Measurements from ENCODE around the gene INHBB.
"Not testable (repeated sequence)": the region's sequence is repeated elsewhere in the genome, so short reads cannot be mapped to it uniquely, and the experiment has no call there.

Gene INHBB

GRCh38 chr2:120315367-120316033, 30.4 kb upstream of the INHBB start:
- Histone ChIP-seq H3K9me3 (no peaks in the 10 kb centered on the region), H3K9ac (no peak overlapping the region), H3K36me3 (no peaks in the 10 kb centered on the region), H3K4me3 (no peak overlapping the region), H4K20me1 (no peaks in the 10 kb centered on the region), H3K27me3 (peaks cover 6% of the 10 kb centered on the region; the same call in 1 of the 2 replicates), H3K27ac (no peak overlapping the region), H3K4me1 (peaks cover 39% of the 10 kb centered on the region), H3K4me2 (peak overlapping the region; percentile 69; the same call in 1 of the 2 replicates)
- no peak for TF ChIP-seq Cebpa-rat (IDR thresholded peaks at IDR 0.05)

- Histone ChIP-seq H3K9me3 (no peaks in the 10 kb centered on the region), H3K27me3 (peaks cover 6% of the 10 kb centered on the region; the same call in 1 of the 2 replicates), H3K4me2 (no peak overlapping the region), H3K27ac (no peak overlapping the region), H3K4me3 (no peak overlapping the region), H3K4me1 (peaks cover 39% of the 10 kb centered on the region), H3K36me3 (no peaks in the 10 kb centered on the region), H4K20me1 (no peaks in the 10 kb centered on the region), H3K9ac (no peak overlapping the region)
- TF ChIP-seq Cebpa-rat (IDR thresholded peaks at IDR 0.05): no peak
These were observed 29.9 kb upstream of the INHBB start for GRCh38 chr2:120316071-120316470.

- H3K9ac ChIP-seq: no peak overlapping the region
- TF ChIP-seq Cebpa-rat (IDR thresholded peaks at IDR 0.05): no peak
- no peaks in the 10 kb centered on the region for H4K20me1 ChIP-seq
- H3K27ac ChIP-seq: no peak overlapping the region
- no peak overlapping the region for H3K4me2 ChIP-seq
- peaks cover 6% of the 10 kb centered on the region; the same call in 1 of the 2 replicates for H3K27me3 ChIP-seq
- peaks cover 41% of the 10 kb centered on the region for H3K4me1 ChIP-seq
- no peaks in the 10 kb centered on the region for H3K36me3 ChIP-seq
- H3K4me3 ChIP-seq: no peak overlapping the region
- no peaks in the 10 kb centered on the region for H3K9me3 ChIP-seq
These were observed 29.3 kb upstream of the INHBB start for GRCh38 chr2:120316528-120317179.

- Histone ChIP-seq H3K27ac (no peak overlapping the region), H4K20me1 (no peaks in the 10 kb centered on the region), H3K4me1 (peaks cover 46% of the 10 kb centered on the region), H3K4me3 (no peak overlapping the region), H3K36me3 (no peaks in the 10 kb centered on the region), H3K27me3 (peaks cover 6% of the 10 kb centered on the region; the same call in 1 of the 2 replicates), H3K9ac (no peak overlapping the region), H3K4me2 (no peak overlapping the region), H3K9me3 (no peaks in the 10 kb centered on the region)
- no peak for TF ChIP-seq Cebpa-rat (IDR thresholded peaks at IDR 0.05)
These were observed 28.8 kb upstream of the INHBB start for GRCh38 chr2:120317180-120317533.

GRCh38 chr2:120317916-120318315, 28.0 kb upstream of the INHBB start:
- no peak overlapping the region for H3K9ac ChIP-seq
- no peak overlapping the region for H3K27ac ChIP-seq
- no peak overlapping the region for H3K4me2 ChIP-seq
- peaks cover 6% of the 10 kb centered on the region; the same call in 1 of the 2 replicates for H3K27me3 ChIP-seq
- H3K4me3 ChIP-seq: no peak overlapping the region
- H3K9me3 ChIP-seq: no peaks in the 10 kb centered on the region
- peaks cover 50% of the 10 kb centered on the region for H3K4me1 ChIP-seq
- H4K20me1 ChIP-seq: no peaks in the 10 kb centered on the region
- no peaks in the 10 kb centered on the region for H3K36me3 ChIP-seq
- no peak for TF ChIP-seq Cebpa-rat (IDR thresholded peaks at IDR 0.05)

- H3K36me3 ChIP-seq: no peaks in the 10 kb centered on the region
- peaks cover 6% of the 10 kb centered on the region; the same call in 1 of the 2 replicates for H3K27me3 ChIP-seq
- H3K9me3 ChIP-seq: no peaks in the 10 kb centered on the region
- no peaks in the 10 kb centered on the region for H4K20me1 ChIP-seq
- H3K27ac ChIP-seq: no peak overlapping the region
- no peak overlapping the region for H3K4me3 ChIP-seq
- no peak for TF ChIP-seq Cebpa-rat (IDR thresholded peaks at IDR 0.05)
- H3K4me2 ChIP-seq: no peak overlapping the region
- H3K4me1 ChIP-seq: peaks cover 50% of the 10 kb centered on the region
- no peak overlapping the region for H3K9ac ChIP-seq
These were observed 27.3 kb upstream of the INHBB start for GRCh38 chr2:120318626-120319025.

GRCh38 chr2:120319123-120319522, 26.8 kb upstream of the INHBB start:
- Histone ChIP-seq H3K27ac (no peak overlapping the region), H4K20me1 (no peaks in the 10 kb centered on the region), H3K4me1 (peaks cover 50% of the 10 kb centered on the region), H3K9me3 (no peaks in the 10 kb centered on the region), H3K9ac (no peak overlapping the region), H3K27me3 (peaks cover 6% of the 10 kb centered on the region; the same call in 1 of the 2 replicates), H3K4me3 (no peak overlapping the region), H3K4me2 (no peak overlapping the region), H3K36me3 (no peaks in the 10 kb centered on the region)
- TF ChIP-seq Cebpa-rat (IDR thresholded peaks at IDR 0.05): no peak

- no peak overlapping the region for H3K9ac ChIP-seq
- H4K20me1 ChIP-seq: no peaks in the 10 kb centered on the region
- H3K27me3 ChIP-seq: peaks cover 6% of the 10 kb centered on the region; the same call in 1 of the 2 replicates
- H3K4me2 ChIP-seq: no peak overlapping the region
- H3K4me1 ChIP-seq: peaks cover 50% of the 10 kb centered on the region
- no peaks in the 10 kb centered on the region for H3K9me3 ChIP-seq
- no peak overlapping the region for H3K4me3 ChIP-seq
- no peak for TF ChIP-seq Cebpa-rat (IDR thresholded peaks at IDR 0.05)
- no peak overlapping the region for H3K27ac ChIP-seq
- no peaks in the 10 kb centered on the region for H3K36me3 ChIP-seq
These were observed 26.1 kb upstream of the INHBB start for GRCh38 chr2:120319686-120320317.

- Histone ChIP-seq H3K27me3 (peaks cover 6% of the 10 kb centered on the region; the same call in 1 of the 2 replicates), H3K9ac (no peak overlapping the region), H3K9me3 (no peaks in the 10 kb centered on the region), H3K4me2 (no peak overlapping the region), H3K36me3 (no peaks in the 10 kb centered on the region), H3K27ac (no peak overlapping the region), H4K20me1 (no peaks in the 10 kb centered on the region), H3K4me3 (no peak overlapping the region), H3K4me1 (peaks cover 49% of the 10 kb centered on the region)
- no peak for TF ChIP-seq Cebpa-rat (IDR thresholded peaks at IDR 0.05)
These were observed 25.6 kb upstream of the INHBB start for GRCh38 chr2:120320318-120320851.

GRCh38 chr2:120320887-120321556, 24.9 kb upstream of the INHBB start:
- H4K20me1 ChIP-seq, H3K36me3 ChIP-seq, H3K27ac ChIP-seq, H3K27me3 ChIP-seq, H3K4me3 ChIP-seq, H3K9me3 ChIP-seq, H3K4me2 ChIP-seq, H3K9ac ChIP-seq: not testable (repeated sequence)
- H3K4me1 ChIP-seq: peaks cover 42% of the 10 kb centered on the region
